H1 (cell line): ENCODE measurements around the gene OR9G4. TPM values are rescaled to one million over a fixed set of nuclear protein-coding genes. Genes with fewer than 3 reads are reported as not detected.

Source experiments
- CHD7 ChIP-seq: fragments of 300-600 bp; sonication (generic); IDR thresholded peaks from 2 replicates; pipeline ENCODE4 v1.7.1; 2012; ENCODE audit warnings: low read length, moderate library complexity, mild to moderate bottlenecking, inconsistent platforms; ENCODE audit not compliant: insufficient replicate concordance
- EGR1 ChIP-seq: IDR thresholded peaks from 2 replicates; pipeline ENCODE4 v1.6.1; 2011; ENCODE audit warnings: low read depth, low read length, borderline replicate concordance
- KDM1A ChIP-seq: fragments of 200-600, 300-600 bp; sonication (generic); IDR thresholded peaks from 2 replicates; pipeline ENCODE4 v1.7.1; 2016; ENCODE audit warnings: mild to moderate bottlenecking, low read length, borderline replicate concordance
- POLR2A ChIP-seq, 2 experiments: IDR thresholded peaks; 1 replicate in 1 of 2; 2 replicates in 1 of 2; pipeline ENCODE4 v1.6.1; 2011; ENCODE audit warnings: low read depth in 2 of 2, low read length in 2 of 2, mild to moderate bottlenecking in 2 of 2; ENCODE audit errors: control extremely low read depth in 1 of 2
- SP2 ChIP-seq: IDR thresholded peaks from 2 replicates; pipeline ENCODE4 v1.6.1; 2012; ENCODE audit warnings: mild to moderate bottlenecking, low read length, inconsistent platforms
- SRF ChIP-seq: IDR thresholded peaks from 2 replicates; pipeline ENCODE4 v1.6.1; 2011; ENCODE audit warnings: mild to moderate bottlenecking, low read depth, low read length, moderate library complexity
- polyA plus RNA-seq, 7 experiments: library from polyadenylated mRNA; depleted of rRNA in 3 of 7; stranded (reverse) in 5 of 7; unstranded in 2 of 7; fragments of >200 nt in 5 of 7; fragments of 200-250 nt in 2 of 7; gene quantifications; 1 replicate in 5 of 7; 2 replicates in 1 of 7; 4 replicates in 1 of 7; pipeline versions ENCODE4 v1.2.1 to v1.2.3, GENCODE V29; 2011 to 2013; ENCODE audit warnings: missing spikeins in 2 of 7, mixed read lengths in 2 of 7
- total RNA-seq: library from RNA; stranded (reverse); fragmentation: NEBNext Ultra II Directional; extraction: Animal tissue kit (Norgen Biotek cat#: 25700); gene quantifications from 2 replicates; pipeline ENCODE4 v1.2.1, GENCODE V29; 2021
- TF ChIP-seq, protein P1 (sequence below), 3 experiments: IDR thresholded peaks; 1 replicate in 2 of 3; 2 replicates in 1 of 3; pipeline versions ENCODE4 v1.5.1 to v1.6.1; 2011; ENCODE audit warnings: low read length in 3 of 3, mild to moderate bottlenecking in 3 of 3, inconsistent platforms in 2 of 3, low read depth in 1 of 3, moderate library complexity in 1 of 3; ENCODE audit not compliant: insufficient read depth in 1 of 3; ENCODE audit errors: control extremely low read depth in 1 of 3

OR9G4 gene
- total and polyA plus RNA-seq, 2 of the 8 experiments (the other 6 are each of a cell fraction or from before 2014, with no cell fraction given) = not detected

DNA sequence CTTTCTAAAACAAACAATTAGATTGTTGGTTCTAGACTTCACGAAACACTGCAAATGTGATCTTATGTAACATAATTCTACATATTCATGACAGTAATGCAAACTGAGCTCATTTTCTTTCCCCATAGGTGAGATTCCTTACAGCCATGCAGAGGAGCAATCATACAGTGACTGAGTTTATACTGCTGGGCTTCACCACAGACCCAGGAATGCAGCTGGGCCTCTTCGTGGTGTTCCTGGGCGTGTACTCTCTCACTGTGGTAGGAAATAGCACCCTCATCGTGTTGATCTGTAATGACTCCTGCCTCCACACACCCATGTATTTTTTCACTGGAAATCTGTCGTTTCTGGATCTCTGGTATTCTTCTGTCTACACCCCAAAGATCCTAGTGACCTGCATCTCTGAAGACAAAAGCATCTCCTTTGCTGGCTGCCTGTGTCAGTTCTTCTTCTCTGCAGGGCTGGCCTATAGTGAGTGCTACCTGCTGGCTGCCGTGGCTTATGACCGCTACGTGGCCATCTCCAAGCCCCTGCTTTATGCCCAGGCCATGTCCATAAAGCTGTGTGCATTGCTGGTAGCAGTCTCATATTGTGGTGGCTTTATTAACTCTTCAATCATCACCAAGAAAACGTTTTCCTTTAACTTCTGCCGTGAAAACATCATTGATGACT is 48.1 kb downstream of the OR9G4 start (continued):
- TF ChIP-seq CHD7 = no peak
- TF ChIP-seq EGR1 = no peak
- no peak for TF ChIP-seq KDM1A
- TF ChIP-seq POLR2A (IDR thresholded peaks at IDR 0.05; ENCODE audit: control extremely low read depth in 1 of 2, low read depth in 2 of 2, low read length in 2 of 2) = no peak
- TF ChIP-seq, protein P1, sequence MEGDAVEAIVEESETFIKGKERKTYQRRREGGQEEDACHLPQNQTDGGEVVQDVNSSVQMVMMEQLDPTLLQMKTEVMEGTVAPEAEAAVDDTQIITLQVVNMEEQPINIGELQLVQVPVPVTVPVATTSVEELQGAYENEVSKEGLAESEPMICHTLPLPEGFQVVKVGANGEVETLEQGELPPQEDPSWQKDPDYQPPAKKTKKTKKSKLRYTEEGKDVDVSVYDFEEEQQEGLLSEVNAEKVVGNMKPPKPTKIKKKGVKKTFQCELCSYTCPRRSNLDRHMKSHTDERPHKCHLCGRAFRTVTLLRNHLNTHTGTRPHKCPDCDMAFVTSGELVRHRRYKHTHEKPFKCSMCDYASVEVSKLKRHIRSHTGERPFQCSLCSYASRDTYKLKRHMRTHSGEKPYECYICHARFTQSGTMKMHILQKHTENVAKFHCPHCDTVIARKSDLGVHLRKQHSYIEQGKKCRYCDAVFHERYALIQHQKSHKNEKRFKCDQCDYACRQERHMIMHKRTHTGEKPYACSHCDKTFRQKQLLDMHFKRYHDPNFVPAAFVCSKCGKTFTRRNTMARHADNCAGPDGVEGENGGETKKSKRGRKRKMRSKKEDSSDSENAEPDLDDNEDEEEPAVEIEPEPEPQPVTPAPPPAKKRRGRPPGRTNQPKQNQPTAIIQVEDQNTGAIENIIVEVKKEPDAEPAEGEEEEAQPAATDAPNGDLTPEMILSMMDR (IDR thresholded peaks at IDR 0.05; ENCODE audit: control extremely low read depth in 1 of 3, insufficient read depth in 1 of 3, low read depth in 1 of 3, low read length in 3 of 3) = no peak
- TF ChIP-seq SP2 = no peak
- no peak for TF ChIP-seq SRF
